Stimulated activated naive B cell treated with anti-CD40 and anti-IgM and Interleukin-4, amounts not matched to agents 10 μg/mL and 1 μg/mL and 100 μg/mL, for 72 hours (primary cell): ENCODE results near the gene KRTAP5-8.
"Not testable (repeated sequence)": the region's sequence is repeated elsewhere in the genome, so short reads cannot be mapped to it uniquely, and the experiment has no call there.

Source experiments
- ATAC-seq, 2 donors: fragments of 150-1000 bp; cut with Tn5 transposase; replicated peaks; 2 replicates each; pipeline ENCODE4 v1.10.0; 2021; ENCODE audit warnings: moderate library complexity in 1 of 2
- DNase-seq: peaks from one replicate; pipeline ENCODE4 v3.0.0; 2021
- H3K27ac Mint-ChIP-seq: one replicate; pipeline ENCODE4 v1.8.0; 2022; ENCODE audit warnings: mild to moderate bottlenecking, mixed read lengths
- H3K27me3 Mint-ChIP-seq, 2 donors: one replicate each; pipeline ENCODE4 v1.8.0; 2022; ENCODE audit warnings: mixed read lengths in 2 of 2
- H3K36me3 Mint-ChIP-seq, 2 donors: one replicate each; pipeline ENCODE4 v1.8.0; 2022; ENCODE audit warnings: mixed read lengths in 2 of 2, mild to moderate bottlenecking in 1 of 2
- H3K4me1 Mint-ChIP-seq, 2 donors: one replicate each; pipeline ENCODE4 v1.8.0; 2022; ENCODE audit warnings: mixed read lengths in 2 of 2, mild to moderate bottlenecking in 1 of 2
- H3K4me3 Mint-ChIP-seq, 2 donors: one replicate each; pipeline ENCODE4 v1.8.0; 2022; ENCODE audit warnings: mild to moderate bottlenecking in 2 of 2, mixed read lengths in 2 of 2, moderate library complexity in 1 of 2
- H3K9me3 Mint-ChIP-seq, 2 donors: one replicate each; pipeline ENCODE4 v1.8.0; 2022; ENCODE audit warnings: mixed read lengths in 2 of 2, mild to moderate bottlenecking in 1 of 2

The KRTAP5-8 gene

GRCh38 chr11:71566081-71566620 is 28.3 kb downstream of the KRTAP5-8 start:
- ATAC-seq (no peak), DNase-seq (no peak)
- Mint-ChIP-seq H3K4me3 (no peak overlapping the region), H3K27ac (no peak overlapping the region), H3K4me1 (peaks cover 7% of the 10 kb centered on the region in 2 donors), H3K36me3 (no peaks in the 10 kb centered on the region), H3K9me3 (no peaks in the 10 kb centered on the region), H3K27me3 (peaks cover 41 to 53% of the 10 kb centered on the region in 2 donors)

GRCh38 chr11:71566626-71567599 is 29.1 kb downstream of the KRTAP5-8 start:
- H3K27me3 Mint-ChIP-seq, result peaks cover 34 to 46% of the 10 kb centered on the region in 2 donors
- not testable (repeated sequence) for H3K9me3 Mint-ChIP-seq, H3K4me3 Mint-ChIP-seq, H3K27ac Mint-ChIP-seq, ATAC-seq, DNase-seq, H3K4me1 Mint-ChIP-seq, H3K36me3 Mint-ChIP-seq

GRCh38 chr11:71567633-71568032 is 29.8 kb downstream of the KRTAP5-8 start:
- H3K36me3 Mint-ChIP-seq, H3K9me3 Mint-ChIP-seq, H3K4me1 Mint-ChIP-seq, DNase-seq, ATAC-seq, H3K27ac Mint-ChIP-seq, H3K4me3 Mint-ChIP-seq: not testable (repeated sequence)
- peaks cover 37 to 50% of the 10 kb centered on the region in 2 donors for H3K27me3 Mint-ChIP-seq

- H3K27me3 Mint-ChIP-seq, result peaks cover 28 to 43% of the 10 kb centered on the region in 2 donors
- no peaks in the 10 kb centered on the region for H3K36me3 Mint-ChIP-seq
- no peak overlapping the region for H3K4me3 Mint-ChIP-seq
- H3K4me1 Mint-ChIP-seq, result peaks cover under 1% of the 10 kb centered on the region in 2 donors
- H3K9me3 Mint-ChIP-seq, result no peaks in the 10 kb centered on the region
- DNase-seq, result no peak
- H3K27ac Mint-ChIP-seq, result no peak overlapping the region
- no peak for ATAC-seq
Observed at GRCh38 chr11:71568704-71569349, 31.0 kb downstream of the KRTAP5-8 start.

- not testable (repeated sequence) for H3K9me3 Mint-ChIP-seq, H3K4me1 Mint-ChIP-seq, ATAC-seq, H3K36me3 Mint-ChIP-seq, DNase-seq, H3K4me3 Mint-ChIP-seq, H3K27ac Mint-ChIP-seq
- H3K27me3 Mint-ChIP-seq, result peaks cover 14 to 23% of the 10 kb centered on the region in 2 donors
Observed at GRCh38 chr11:71571101-71571850, 33.5 kb downstream of the KRTAP5-8 start.

- DNase-seq (no peak), ATAC-seq (no peak)
- H3K27me3 Mint-ChIP-seq, result peaks cover 9 to 13% of the 10 kb centered on the region in 2 donors
- H3K9me3 Mint-ChIP-seq, result no peaks in the 10 kb centered on the region
- no peak overlapping the region for H3K27ac Mint-ChIP-seq
- H3K36me3 Mint-ChIP-seq, result no peaks in the 10 kb centered on the region
- no peaks in the 10 kb centered on the region for H3K4me1 Mint-ChIP-seq
- no peak overlapping the region for H3K4me3 Mint-ChIP-seq
Observed at GRCh38 chr11:71572811-71573210, 35.0 kb downstream of the KRTAP5-8 start.

- Mint-ChIP-seq H3K4me1 (no peaks in the 10 kb centered on the region), H3K36me3 (no peaks in the 10 kb centered on the region), H3K27ac (no peak overlapping the region), H3K27me3 (peaks cover 9 to 13% of the 10 kb centered on the region in 2 donors), H3K4me3 (no peak overlapping the region), H3K9me3 (no peaks in the 10 kb centered on the region)
- ATAC-seq, result no peak
- DNase-seq, result no peak
Observed at GRCh38 chr11:71574418-71574817, 36.6 kb downstream of the KRTAP5-8 start.

- Mint-ChIP-seq H3K9me3 (no peaks in the 10 kb centered on the region), H3K36me3 (no peaks in the 10 kb centered on the region), H3K4me3 (no peak overlapping the region), H3K4me1 (peaks cover under 1 to 5% of the 10 kb centered on the region in 2 donors), H3K27ac (no peak overlapping the region), H3K27me3 (peaks cover 11 to 18% of the 10 kb centered on the region in 2 donors)
- DNase-seq, result no peak
- ATAC-seq, result no peak
Observed at GRCh38 chr11:71575723-71576424, 38.0 kb downstream of the KRTAP5-8 start.

GRCh38 chr11:71576688-71577465 is 39.1 kb downstream of the KRTAP5-8 start:
- DNase-seq, H3K4me3 Mint-ChIP-seq, H3K27ac Mint-ChIP-seq, H3K9me3 Mint-ChIP-seq, ATAC-seq, H3K36me3 Mint-ChIP-seq, H3K4me1 Mint-ChIP-seq: not testable (repeated sequence)
- H3K27me3 Mint-ChIP-seq, result peaks cover 18 to 26% of the 10 kb centered on the region in 2 donors

GRCh38 chr11:71577469-71578004 is 39.7 kb downstream of the KRTAP5-8 start:
- ATAC-seq, result no peak
- no peak overlapping the region for H3K27ac Mint-ChIP-seq
- peaks cover 3 to 7% of the 10 kb centered on the region in 2 donors for H3K4me1 Mint-ChIP-seq
- peaks cover 20 to 27% of the 10 kb centered on the region in 2 donors for H3K27me3 Mint-ChIP-seq
- no peaks in the 10 kb centered on the region for H3K9me3 Mint-ChIP-seq
- no peaks in the 10 kb centered on the region for H3K36me3 Mint-ChIP-seq
- no peak overlapping the region for H3K4me3 Mint-ChIP-seq
- DNase-seq, result no peak

- ATAC-seq, H3K4me1 Mint-ChIP-seq, H3K9me3 Mint-ChIP-seq, H3K4me3 Mint-ChIP-seq, H3K27ac Mint-ChIP-seq, H3K36me3 Mint-ChIP-seq, DNase-seq: not testable (repeated sequence)
- H3K27me3 Mint-ChIP-seq, result peaks cover 27 to 42% of the 10 kb centered on the region in 2 donors
Observed at GRCh38 chr11:71579513-71579912, 41.7 kb downstream of the KRTAP5-8 start.

- Mint-ChIP-seq H3K36me3 (no peaks in the 10 kb centered on the region), H3K4me1 (peaks cover 3 to 7% of the 10 kb centered on the region in 2 donors), H3K9me3 (no peaks in the 10 kb centered on the region), H3K27ac (no peak overlapping the region), H3K4me3 (no peak overlapping the region), H3K27me3 (peaks cover 33 to 49% of the 10 kb centered on the region in 2 donors)
- DNase-seq (no peak), ATAC-seq (peak; percentile 51 to 62)
Observed at GRCh38 chr11:71580057-71581003, 42.5 kb downstream of the KRTAP5-8 start.
